Thyroid gland (tissue), 4 donors: ENCODE results near the gene AKR1C3.

ENCODE experiments used
- CTCF ChIP-seq, 6 experiments: fragments of 200-600 bp in 3 of 6; fragments of 450-650 bp in 3 of 6; sonication (generic) in 3 of 6; IDR thresholded peaks; one replicate each; pipeline ENCODE4 v1.5.1; 2016 to 2019; ENCODE audit warnings: antibody characterized with exemption in 6 of 6, mild to moderate bottlenecking in 2 of 6, inconsistent platforms in 1 of 6, moderate library complexity in 1 of 6
- POLR2A ChIP-seq, 2 donors: fragments of 450-650 bp; IDR thresholded peaks; one replicate each; pipeline ENCODE4 v1.6.1; 2017; ENCODE audit warnings: antibody characterized with exemption in 2 of 2, mild to moderate bottlenecking in 2 of 2, moderate library complexity in 1 of 2

GRCh38 chr10:5090551-5090950 lies 3.7 kb upstream of the AKR1C3 start:
- TF ChIP-seq CTCF (IDR thresholded peaks at IDR 0.05) = no peak
- TF ChIP-seq POLR2A (IDR thresholded peaks at IDR 0.05) = no peak
